Globus pallidus (tissue), 1 donor: ENCODE results near the gene CNBD2.
"Not testable (repeated sequence)": the region's sequence is repeated elsewhere in the genome, so short reads cannot be mapped to it uniquely, and the experiment has no call there.

Experiments
- DNase-seq: peaks from one replicate; pipeline ENCODE4 v3.0.0-alpha.2; 2015; ENCODE audit warnings: low spot score

Gene CNBD2

DNA sequence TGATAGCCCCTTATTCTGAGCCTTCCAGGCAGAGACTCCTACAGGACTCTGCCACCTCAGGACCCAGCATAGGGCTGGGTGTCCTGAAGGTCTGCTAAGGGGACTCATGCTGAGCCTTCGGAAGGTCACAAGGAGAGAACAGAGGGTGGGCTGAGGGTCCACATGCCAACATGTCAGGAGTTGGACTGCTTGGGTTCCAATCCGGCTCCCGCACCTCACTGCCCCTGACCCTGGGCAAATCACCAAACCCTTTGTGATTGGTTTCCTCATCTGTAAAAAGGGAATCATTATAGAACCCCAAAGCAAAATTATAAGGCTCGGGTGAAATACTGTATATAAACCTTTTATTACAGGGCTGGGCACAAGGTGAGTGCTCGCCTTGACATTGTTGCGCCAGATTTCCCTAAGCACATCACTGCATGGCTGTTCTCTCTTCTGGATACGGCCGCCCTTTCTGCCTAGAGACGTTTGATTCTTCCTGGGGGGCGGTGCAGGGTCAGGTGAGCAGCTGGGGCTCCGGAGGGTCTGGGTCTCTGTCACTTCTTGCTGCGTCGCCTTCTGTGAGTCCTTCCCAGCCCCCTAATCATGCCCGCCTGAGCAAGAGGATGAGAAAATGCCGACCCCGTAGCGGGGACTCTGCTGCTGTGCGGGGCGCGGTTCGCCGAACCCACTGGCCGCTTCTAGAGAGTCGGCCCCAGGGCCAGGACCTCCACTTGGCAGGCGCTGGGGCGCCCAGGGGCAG is 95.7 kb downstream of the CNBD2 start:
- no peak for DNase-seq

GRCh38 chr20:36064658-36065426 is 96.5 kb downstream of the CNBD2 start:
- DNase-seq, result peak; percentile 94

DNA sequence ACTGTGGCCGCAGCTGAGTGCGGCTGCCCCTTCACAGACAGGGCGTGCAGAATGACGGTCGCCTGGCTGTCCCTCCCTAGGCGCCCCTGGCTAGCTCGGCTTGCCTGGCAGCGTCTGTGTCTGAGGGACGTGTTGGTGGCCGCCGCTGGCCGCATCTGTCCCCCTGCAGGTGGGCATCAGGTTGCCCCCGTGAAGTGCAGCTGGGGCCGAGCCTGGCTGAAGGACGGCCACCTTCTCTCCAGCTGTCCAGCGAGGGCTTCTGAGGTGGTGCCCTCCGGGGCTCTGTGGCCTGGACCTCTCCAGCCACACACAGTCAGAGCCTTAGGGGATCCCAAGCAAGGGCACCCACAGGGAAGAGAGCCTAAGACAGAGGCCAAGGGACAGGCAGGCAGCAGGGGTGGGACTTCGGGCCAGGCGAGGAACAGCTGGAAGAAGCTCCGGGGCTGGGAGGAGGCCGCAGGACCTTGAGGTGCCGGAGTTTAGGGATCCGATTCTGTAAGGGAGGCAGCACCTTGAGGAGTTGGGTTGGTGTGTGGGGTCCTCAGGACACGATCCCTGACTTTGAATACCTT is 97.1 kb downstream of the CNBD2 start:
- DNase-seq, result no peak

- no peak for DNase-seq
These were observed 98.4 kb downstream of the CNBD2 start for GRCh38 chr20:36066777-36067176.

DNA sequence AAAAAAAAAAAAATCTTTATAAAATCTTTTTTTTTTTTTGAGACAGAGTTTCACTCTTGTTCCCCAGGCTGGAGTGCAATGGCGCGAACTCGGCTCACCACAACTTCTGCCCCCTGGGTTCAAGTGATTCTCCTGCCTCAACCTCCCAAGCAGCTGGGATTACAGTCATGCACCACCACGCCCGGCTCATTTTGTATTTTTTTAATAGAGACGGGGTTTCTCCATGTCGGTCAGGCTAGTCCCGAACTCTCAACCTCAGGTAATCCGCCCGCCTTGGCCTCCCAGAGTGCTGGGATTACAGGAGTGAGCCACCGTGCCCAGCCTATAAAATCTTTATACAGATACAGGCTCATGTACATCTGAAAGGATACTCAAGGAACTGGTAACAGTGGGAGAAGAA is 100.1 kb downstream of the CNBD2 start:
- not testable (repeated sequence) for DNase-seq

GRCh38 chr20:36070451-36070850 is 102.1 kb downstream of the CNBD2 start:
- DNase-seq, result peak; percentile 51

GRCh38 chr20:36071848-36072247 is 103.5 kb downstream of the CNBD2 start:
- DNase-seq, result no peak

DNA sequence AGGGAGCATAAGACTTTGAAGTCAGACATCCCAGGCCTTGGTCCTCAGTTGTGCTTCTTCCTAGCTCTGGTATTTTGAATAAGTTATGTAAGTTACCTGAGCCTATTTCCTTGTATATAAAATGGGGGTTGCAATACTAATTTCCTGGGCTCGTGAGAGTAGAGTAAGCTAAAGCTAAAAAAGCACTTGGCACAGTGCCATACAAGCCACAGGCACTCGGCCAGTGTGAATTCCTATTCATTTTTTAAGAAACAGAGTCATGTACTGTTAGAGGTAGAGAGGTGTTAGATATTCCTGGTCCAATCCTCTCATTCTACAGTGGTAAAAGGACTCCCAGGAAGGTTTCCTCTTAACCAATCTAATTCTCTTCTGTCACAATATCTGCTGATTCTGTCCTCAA is 106.6 kb downstream of the CNBD2 start:
- no peak for DNase-seq

DNA sequence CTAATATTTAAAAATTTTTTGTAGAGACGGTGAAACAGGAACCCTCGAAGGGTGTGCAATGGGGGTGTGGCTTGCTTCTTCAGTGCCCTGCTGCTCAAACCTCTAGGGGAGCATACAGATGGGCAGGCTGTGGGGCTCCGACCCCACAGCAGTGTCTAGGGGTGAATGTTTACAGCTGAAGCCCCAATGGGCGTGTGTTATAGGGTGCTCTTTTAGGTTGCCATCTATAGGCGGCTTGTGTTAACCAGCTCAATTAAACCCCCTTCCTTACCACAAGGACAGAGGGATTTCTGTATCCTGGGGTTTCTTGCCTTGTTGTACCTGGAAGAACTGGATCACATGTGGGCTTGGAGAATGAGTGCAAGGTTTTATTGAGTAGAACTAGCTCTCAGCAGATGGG is 109.4 kb downstream of the CNBD2 start:
- not testable (repeated sequence) for DNase-seq

- no peak for DNase-seq
These were observed 111.1 kb downstream of the CNBD2 start for GRCh38 chr20:36079486-36079885.

DNA sequence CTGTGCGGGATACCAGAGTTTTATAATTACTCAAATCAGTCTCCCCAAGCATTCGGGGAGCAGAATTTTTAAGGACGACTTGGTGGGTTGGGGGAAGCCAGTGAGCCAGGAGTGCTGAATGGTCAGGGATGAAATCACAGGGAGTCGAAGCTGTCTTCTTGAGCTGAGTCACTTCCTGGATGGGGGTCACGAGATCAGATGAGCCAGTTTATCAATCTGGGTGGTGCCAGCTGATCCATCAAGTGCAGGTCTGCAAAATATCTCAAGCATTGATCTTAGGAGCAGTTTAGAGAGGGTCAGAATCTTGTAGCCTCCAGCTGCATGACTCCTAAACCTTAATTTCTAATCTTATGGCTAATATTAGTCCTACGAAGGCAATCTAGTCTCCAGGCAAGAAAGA is 111.6 kb downstream of the CNBD2 start:
- DNase-seq, result not testable (repeated sequence)
